HG02943 (cell line): ENCODE measurements around the gene MGAT4B.

Source experiments
- ATAC-seq: cut with Tn5 transposase; IDR thresholded peaks from one replicate; pipeline ENCODE4 v1.9.1; 2021; ENCODE audit warnings: mild to moderate bottlenecking, low read depth, moderate library complexity; ENCODE audit not compliant: unreplicated experiment

Gene MGAT4B

DNA sequence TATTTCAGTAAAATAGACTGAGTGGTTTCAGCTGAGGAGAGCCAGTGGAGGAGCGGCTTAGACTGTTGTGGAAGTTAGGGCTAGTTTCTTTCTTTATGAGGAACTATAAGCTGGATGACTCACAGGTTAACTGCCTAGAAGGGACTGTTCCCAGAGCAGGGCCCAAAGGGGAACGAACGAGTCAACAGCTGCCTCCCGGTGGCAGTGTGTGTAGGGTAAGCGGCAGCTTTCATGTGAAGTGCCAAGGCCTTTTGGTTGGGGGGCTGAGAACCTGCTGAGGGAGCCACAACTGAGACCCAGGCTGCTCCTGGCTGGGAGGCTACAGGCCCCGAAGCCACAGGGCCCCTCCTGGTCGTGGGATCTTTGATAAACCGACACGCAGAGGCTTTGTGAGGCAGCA lies 21.0 kb upstream of the MGAT4B start:
- ATAC-seq = no peak

DNA sequence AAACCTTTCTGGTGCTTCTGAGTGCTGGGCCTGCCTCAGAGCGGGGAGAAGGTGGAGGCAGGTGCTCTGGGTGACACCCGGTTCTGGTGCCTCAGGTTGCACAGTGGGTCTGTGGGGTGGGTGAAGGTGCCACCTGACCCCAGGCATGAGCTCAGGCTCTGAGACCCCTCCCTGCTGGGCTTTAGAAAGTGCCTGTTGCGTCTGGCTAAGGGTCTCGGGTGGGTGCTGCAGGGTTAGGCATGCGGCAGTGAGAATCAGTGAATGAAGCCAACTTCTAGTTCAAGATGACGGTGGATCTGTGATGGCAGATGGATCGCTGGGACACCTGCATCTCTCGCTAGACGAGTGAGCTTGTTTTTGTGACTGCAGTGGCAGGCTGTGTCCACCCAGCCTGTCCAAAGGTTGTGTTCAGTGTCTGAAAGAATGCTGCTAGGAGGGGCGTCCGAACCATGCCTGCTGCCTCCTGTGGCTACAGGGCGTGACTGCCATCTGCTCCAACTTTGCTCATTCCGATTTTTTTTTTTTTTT lies 19.1 kb upstream of the MGAT4B start:
- ATAC-seq = no peak

DNA sequence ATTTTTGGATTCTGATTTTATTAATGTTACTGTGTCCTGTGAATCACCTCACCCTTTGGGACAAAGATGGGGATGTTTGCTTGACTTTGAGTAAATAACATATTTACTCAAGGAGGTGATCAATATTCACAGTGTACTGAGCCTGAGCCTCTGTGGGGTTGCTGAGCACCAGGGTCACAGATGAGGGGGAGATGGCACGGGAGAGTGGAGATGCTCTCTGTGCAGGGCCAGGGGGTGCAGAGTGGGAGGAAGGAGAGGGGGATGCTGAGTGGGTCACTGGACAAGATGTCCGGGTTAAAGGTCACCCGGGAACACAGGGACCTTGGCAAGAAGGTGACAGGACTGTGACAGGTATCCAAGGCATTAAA lies 18.1 kb upstream of the MGAT4B start:
- ATAC-seq = no peak

DNA sequence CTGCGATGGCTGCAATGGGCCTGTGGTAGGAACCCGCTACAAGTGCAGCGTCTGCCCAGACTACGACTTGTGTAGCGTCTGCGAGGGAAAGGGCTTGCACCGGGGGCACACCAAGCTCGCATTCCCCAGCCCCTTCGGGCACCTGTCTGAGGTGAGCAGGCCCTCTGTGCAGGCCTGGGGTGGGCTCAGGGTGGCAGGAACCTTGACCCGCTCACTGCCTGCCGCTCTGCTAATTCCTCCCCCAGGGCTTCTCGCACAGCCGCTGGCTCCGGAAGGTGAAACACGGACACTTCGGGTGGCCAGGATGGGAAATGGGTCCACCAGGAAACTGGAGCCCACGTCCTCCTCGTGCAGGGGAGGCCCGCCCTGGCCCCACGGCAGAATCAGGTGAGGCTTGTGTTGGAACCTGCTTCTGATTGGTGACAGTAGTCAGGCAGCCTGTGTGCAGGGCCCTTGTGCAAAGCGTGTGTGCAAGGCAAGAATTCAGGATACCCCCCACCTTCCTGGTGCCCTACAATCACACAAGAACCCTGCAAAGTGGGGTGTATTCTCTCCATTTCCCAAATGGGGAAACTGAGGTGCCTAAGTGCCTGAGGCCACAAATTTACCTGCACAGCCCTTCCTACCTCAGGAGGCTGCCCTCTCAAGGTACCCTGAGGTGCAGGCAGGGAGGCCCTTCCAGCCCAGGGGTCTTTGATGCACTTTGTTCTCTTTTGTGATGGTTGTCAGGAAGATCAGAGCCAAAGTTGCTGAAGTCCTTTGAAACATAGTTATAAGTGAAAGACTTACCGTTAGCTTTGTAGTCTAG lies 17.5 kb upstream of the MGAT4B start:
- ATAC-seq = no peak

DNA sequence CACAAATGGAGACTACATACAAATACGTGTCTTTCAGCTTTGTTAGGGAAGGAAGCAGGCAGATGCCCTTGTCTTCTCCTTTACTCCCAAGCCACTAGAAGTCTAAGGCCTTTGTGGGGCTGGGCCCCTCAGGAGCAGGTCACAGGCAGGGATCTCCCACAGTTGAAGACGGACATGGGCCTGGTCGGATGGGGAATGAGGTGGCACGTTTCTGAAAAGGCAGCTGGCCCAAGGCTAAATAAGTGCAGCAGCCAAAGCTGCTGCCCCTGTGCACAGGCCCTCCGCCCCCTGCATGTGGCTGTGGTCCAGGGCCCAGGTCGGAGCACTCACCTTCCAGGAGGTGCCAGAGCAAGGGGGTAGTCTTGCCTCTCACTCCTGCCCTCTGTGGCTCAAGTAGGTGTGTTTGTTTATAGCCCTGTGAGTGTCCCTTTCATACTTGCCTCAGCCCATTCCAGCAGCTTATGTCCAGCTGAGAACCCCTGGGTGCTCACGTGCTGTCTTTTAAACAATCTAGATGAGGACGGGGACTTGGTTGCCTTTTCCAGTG lies 15.9 kb upstream of the MGAT4B start:
- no peak for ATAC-seq

DNA sequence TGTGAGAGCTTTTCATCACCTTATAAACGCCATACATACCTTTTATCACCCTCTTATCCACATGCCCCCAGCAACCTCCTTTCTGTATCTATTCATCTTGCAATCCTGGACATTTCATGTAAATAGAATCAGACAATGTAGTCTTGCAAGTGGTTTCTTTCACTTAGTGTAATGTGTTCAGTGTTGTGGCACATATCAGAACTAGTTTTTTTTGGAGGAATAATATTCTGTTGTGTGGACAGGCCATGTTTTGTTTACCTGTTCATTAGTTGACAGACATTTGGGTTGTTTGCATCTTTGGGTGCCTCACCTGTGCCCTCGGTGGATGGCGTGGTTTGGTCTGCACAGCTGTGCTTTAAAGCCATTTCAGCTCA lies 15.4 kb upstream of the MGAT4B start:
- no peak for ATAC-seq

DNA sequence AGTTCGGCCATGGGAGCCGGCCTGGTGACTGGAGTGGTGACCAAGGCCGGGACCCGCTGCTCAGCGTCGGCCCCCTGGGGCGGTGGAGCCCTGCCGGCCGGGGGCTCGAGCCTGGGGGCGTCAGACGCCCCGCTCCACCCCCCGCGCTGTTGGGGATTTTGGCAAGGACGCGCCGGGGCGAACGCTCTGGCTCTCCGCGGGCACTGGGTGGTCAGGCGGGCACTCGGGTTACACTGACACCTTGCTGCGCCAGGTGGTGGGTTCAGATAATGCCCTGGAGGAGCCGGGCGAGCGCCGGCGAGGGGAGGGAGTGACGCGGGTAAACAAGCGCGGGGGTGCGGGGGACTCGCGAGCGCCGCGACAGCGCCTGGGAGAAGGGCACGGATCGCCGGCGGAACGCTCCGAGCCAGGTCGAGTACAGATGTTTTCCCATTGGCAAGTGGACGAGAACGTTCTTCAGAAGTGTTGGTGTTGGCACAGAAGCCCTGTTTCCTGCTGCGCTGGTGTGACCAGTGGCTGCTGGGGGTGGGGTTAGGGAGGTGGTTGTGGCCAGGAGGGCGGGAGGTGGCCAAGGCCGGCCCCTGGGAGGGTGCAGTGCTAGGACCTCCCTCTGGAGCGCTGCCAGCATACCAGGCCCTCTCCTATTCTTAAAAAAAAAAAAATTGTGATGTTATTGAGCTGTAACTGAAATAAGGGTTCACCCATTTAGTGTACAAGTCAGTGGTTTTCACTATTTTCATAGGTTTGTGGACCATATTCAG lies 14.8 kb upstream of the MGAT4B start:
- ATAC-seq = peak; percentile 45

DNA sequence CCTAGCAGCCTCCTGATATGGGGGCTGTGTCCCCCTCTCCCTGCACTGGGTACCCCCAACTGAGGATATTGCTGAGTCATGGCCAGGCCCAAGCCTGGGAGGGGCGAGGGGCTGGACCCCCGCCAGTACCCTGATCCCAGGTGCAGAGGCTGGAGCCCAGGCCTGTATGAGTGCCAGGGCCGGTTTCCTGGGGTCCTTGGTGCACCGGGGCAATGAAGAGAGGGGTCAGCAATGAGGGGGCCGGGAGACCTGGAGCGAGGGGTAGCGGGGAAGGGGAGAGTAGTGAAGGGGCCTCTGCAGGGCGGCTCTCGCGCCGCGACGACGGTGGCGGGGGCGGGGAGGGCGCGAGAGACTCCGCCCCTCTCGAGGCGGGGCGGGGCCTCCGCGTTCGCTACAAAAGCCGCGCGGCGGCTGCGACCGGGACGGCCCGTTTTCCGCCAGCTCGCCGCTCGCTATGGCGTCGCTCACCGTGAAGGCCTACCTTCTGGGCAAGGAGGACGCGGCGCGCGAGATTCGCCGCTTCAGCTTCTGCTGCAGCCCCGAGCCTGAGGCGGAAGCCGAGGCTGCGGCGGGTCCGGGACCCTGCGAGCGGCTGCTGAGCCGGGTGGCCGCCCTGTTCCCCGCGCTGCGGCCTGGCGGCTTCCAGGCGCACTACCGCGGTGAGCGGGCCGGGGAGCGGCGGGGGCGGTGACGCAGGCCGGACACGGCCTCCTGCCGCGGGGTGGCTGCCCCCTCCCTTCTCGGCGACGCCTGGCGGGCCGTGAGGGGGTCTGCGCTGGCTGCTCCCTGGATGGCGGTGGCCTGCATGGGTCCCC lies 14.0 kb upstream of the MGAT4B start, which contains the start of gene SQSTM1:
TSS of gene SQSTM1 (plus strand) at position 423 of the 815 bp plus-strand sequence. CDS start at position 455, 32 bp downstream.
- peak; percentile 34 for ATAC-seq

DNA sequence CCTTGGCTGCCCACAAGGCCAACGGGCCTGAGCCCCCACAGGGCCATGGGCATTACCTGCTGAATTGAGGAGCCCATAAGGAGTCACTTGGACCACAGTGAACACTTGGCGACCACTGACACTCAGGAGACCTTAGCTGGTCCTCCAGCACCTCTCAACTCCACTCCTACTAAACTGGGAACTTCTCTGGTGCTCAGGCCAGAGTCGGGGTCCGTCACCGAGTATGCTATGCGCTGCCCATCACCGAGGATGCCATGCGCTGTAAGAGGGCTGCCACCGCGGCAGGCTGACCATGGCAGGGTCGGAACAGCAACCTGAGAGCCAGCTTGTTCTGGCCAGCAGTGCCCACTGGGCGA lies 13.4 kb upstream of the MGAT4B start:
- ATAC-seq = no peak

DNA sequence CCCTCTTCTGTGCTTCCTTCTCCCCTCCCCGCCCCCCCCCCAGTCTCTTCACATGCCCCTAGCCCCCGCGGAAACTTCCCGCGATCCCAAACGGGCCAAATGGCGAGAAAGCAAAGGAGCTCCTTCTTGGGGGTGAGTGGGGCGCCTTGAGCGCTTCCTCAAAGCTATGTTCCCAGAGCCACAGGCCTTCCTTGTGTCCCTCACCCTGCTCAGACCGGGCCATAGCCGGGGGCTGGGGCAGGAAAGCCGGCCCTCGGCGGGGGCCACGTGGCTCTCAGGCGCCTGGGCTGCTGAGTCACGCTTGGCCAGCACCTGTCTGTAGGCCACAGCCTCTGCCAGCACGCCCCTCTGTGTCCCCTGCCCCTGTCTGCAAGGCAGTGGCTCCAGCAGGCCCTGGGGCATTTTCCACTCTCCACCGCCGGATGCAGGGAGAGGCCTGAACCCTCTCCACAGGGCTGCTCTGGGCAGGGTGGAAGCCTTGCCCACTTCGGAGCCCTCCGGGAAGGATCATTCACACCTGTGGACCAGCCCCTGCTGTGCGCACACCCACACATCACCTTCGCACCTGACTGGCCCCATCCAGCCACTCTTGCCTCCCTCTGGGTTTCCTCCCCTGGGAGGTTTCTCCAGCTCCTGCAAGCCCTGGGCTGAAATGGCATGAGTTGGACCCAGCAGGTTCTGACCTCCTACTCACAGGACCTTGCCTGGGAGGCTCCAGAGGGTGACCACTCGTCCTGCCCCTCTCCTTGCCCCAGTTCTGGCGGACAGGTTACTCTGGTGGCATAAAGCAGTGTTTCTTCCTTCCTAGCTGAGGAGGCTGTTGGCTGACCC lies 12.8 kb upstream of the MGAT4B start:
- no peak for ATAC-seq

DNA sequence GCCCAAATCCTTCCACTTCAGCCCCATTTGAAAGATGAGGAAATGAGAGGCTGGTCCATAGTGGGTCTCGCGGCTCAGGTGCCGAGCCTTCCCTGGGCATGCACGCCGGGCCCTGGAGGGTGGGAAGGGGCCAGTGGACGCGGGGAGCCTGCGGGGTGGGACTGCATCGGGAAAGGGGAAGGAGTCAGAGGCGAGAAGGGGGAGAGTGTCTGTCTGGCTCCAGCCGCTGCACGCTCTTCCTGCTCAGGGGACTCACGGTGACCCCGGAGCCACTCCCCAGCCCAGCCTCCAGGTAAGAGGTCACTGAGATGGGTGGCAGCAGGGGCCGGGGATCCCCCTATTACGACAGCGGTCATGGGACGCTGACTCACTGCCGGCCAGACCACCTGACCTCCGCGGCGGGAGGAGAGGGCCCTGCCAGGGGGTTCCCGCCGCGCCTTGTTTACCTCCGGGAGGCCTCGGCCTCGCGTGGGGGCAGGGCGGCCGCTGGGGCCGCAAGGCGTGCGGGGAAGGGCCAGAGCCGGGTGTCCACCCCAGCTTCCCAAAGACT lies 12.2 kb upstream of the MGAT4B start:
- peak; percentile 60 for ATAC-seq

DNA sequence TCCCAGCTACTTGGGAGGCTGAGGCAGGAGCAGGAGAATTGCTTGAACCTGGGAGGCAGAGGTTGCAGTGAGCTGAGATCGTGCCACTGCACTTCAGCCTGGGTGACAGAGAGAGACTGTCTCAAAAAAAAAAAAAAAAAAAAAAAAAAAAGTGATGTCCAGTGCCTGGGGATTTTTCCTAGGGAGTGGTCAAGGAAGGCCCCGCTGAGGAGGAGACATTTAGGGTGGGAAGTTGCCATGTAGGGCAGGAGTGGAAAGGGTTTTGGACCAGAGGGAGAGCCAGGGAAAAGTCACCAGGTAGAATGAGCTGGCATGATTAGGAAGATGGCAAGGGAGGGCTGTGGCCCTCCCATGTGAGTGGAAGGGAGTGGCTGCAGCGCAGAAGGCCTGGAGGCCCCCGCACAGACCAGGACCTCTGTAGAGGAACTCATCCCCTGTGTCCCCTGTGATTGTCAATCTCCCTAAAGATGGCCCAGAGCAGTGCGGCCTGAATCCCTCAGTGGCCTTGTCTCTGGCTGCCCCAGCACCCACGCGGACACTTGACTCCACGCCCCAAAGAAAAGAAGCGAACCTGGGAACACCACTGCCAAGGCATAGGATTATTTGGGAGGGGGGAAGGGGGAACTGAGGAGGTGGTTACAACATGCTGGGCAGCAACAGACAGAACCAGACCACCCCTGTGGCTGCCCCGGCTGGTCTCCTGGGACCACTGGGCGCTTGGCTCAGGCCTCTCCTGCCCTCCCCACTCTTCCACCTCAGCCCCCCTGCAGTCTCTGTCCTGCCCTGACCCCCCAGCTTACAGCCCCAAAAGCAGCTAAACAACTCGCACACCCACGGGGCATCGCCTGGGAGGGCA lies 11.5 kb upstream of the MGAT4B start:
- ATAC-seq = no peak

DNA sequence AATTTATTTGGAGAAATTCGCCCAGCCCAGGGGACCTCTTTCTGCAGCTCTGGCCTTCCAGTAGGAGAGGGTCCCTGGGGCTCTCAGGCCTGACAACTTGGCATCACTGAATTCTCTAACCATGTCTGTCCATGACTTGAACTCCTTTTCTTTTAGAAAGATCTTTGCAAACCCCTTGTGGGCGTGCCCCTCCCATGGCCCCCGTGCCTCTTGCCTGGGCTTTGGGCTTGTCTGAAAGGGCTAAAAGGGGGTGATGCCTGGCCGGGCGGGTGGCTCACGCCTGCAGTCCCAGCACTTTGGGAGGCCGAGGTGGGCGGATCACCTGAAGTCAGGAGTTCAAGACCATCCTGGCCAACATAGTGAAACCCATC lies 10.8 kb upstream of the MGAT4B start:
- no peak for ATAC-seq

DNA sequence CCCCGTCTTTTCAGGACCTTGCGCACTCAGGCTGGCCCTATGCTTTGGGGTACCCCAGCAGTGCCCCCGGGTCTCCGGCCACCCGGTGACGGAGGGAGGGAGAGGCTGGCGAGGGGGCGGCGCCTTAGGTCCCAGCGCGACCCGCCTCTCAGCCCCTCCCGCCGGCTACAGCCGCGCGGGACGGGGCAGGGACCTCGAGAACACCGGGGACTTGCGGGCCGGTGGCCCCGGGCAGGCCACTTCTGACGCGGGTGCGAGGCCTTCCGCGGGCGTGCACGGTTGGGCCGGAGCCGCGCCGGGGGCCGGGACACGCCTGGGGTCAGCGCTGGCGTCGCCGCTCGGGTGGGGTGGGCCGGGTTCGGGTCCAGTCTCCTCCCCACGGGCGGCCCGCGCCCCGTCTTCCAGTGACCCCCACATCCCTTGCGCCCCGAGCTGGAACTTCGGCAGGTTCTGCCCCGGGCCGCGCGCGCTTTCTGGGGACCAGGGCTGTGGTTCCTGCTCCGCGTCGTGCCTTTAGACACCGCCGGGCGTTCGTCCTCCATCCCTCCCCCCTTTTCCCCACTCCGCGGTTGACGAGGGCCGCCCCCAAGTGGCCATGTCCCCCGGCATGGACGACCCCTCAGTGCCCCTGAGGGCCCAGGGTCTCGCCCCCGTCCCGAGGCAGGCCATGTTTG lies 10.3 kb upstream of the MGAT4B start:
- no peak for ATAC-seq

DNA sequence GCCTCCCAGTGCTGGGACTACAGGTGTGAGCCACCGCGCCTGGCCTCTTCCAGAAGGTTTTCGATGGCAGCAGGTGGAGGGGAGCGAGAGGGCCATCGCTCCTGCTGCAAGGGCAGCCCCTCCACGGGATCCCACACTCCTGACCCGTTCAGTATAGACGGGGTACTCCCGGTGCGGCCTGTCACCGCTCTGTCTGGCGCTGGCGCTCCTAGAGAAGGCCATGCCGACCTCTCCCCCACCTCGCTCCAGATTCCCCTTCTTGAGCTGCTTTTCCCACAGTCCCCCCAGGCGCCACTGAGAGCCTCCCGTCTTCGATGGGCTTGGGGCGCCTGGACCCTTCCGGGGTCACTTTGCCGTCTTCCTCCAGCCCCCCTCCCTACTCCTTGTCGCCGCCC lies 9.7 kb upstream of the MGAT4B start:
- no peak for ATAC-seq

DNA sequence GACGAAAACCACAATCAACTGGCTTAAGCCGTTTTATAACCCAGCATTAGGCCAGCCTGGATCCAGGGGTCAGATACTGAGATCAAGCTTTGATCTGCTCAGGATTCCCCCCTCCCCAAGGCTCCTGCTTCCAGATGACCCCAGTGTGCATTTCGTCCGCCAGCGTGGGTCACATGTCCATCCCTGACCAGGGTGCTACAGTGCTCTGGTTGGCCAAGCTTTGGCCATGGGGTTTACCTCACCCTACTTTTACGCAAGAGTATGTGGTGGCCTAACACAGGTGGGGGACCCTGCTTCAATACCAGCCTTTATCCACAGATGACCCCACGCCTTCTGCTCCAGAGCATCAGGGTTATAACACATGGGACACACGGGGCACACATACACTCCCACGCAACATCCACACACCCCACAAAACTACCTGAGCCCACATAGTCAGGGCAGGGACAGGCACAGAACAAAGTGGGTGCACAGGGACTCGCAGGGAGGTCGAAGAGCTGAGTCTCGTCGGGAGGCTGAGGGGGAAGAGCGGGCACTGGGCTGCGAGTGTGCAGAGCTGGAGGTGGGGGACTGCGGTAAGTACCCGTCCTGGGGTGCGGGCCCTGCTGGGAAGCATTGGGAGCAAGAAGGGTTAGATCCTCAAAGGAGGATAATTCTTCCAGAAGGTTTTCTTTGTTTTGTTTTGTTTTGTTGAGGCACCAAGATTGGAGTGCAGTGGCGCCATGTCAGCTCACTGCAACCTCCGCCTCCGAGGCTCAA lies 9.0 kb upstream of the MGAT4B start:
- ATAC-seq = no peak

DNA sequence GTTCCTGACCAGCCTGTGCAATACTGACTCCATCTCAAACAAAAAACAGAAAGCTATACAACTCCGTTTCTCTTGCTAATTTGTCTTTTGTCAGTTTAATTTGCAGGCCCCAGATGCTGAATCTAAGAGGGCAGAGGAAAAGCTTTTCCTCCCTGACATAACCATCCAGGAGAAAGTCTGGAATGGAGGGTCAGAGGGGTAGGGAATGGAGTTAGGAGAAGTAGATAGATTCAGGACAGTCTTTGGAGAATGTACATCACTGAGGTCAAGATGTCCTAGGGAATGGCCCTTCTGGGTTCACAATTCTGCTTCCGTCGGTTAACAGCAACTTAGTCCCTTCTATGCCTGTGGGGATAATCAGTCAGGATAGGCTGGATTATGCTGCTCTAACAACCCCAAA lies 7.4 kb upstream of the MGAT4B start:
- ATAC-seq = no peak
